ENCODE results near the gene TIMP2. TPM values are rescaled to one million over a fixed set of nuclear protein-coding genes. Genes with fewer than 3 reads are reported as not detected.
"Not testable (repeated sequence)": the region's sequence is repeated elsewhere in the genome, so short reads cannot be mapped to it uniquely, and the experiment has no call there.

TIMP2 gene
- total and polyA plus RNA-seq, 2 experiments from 2014 or later, result 10.6 to 22.5 TPM

DNA sequence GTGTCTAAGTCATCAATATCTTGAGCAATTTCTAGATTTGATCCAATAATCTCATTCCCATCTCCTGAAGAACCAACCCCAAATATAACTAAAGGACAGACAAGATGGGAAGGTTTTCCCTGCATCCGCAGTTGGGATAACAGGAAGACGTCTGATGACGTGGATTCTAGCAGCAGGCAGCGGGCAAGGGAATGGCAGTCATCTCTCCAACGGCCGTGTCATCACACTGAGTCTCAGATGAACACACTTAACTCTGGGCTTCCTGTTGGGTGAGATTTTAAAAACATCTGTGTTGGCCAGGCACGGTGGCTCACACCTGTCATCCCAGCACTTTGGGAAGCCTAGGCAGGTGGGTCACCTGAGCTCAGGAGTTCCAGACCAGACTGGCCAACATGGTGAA is 20.9 kb upstream of the TIMP2 start (continued):
- TF ChIP-seq, protein P1, sequence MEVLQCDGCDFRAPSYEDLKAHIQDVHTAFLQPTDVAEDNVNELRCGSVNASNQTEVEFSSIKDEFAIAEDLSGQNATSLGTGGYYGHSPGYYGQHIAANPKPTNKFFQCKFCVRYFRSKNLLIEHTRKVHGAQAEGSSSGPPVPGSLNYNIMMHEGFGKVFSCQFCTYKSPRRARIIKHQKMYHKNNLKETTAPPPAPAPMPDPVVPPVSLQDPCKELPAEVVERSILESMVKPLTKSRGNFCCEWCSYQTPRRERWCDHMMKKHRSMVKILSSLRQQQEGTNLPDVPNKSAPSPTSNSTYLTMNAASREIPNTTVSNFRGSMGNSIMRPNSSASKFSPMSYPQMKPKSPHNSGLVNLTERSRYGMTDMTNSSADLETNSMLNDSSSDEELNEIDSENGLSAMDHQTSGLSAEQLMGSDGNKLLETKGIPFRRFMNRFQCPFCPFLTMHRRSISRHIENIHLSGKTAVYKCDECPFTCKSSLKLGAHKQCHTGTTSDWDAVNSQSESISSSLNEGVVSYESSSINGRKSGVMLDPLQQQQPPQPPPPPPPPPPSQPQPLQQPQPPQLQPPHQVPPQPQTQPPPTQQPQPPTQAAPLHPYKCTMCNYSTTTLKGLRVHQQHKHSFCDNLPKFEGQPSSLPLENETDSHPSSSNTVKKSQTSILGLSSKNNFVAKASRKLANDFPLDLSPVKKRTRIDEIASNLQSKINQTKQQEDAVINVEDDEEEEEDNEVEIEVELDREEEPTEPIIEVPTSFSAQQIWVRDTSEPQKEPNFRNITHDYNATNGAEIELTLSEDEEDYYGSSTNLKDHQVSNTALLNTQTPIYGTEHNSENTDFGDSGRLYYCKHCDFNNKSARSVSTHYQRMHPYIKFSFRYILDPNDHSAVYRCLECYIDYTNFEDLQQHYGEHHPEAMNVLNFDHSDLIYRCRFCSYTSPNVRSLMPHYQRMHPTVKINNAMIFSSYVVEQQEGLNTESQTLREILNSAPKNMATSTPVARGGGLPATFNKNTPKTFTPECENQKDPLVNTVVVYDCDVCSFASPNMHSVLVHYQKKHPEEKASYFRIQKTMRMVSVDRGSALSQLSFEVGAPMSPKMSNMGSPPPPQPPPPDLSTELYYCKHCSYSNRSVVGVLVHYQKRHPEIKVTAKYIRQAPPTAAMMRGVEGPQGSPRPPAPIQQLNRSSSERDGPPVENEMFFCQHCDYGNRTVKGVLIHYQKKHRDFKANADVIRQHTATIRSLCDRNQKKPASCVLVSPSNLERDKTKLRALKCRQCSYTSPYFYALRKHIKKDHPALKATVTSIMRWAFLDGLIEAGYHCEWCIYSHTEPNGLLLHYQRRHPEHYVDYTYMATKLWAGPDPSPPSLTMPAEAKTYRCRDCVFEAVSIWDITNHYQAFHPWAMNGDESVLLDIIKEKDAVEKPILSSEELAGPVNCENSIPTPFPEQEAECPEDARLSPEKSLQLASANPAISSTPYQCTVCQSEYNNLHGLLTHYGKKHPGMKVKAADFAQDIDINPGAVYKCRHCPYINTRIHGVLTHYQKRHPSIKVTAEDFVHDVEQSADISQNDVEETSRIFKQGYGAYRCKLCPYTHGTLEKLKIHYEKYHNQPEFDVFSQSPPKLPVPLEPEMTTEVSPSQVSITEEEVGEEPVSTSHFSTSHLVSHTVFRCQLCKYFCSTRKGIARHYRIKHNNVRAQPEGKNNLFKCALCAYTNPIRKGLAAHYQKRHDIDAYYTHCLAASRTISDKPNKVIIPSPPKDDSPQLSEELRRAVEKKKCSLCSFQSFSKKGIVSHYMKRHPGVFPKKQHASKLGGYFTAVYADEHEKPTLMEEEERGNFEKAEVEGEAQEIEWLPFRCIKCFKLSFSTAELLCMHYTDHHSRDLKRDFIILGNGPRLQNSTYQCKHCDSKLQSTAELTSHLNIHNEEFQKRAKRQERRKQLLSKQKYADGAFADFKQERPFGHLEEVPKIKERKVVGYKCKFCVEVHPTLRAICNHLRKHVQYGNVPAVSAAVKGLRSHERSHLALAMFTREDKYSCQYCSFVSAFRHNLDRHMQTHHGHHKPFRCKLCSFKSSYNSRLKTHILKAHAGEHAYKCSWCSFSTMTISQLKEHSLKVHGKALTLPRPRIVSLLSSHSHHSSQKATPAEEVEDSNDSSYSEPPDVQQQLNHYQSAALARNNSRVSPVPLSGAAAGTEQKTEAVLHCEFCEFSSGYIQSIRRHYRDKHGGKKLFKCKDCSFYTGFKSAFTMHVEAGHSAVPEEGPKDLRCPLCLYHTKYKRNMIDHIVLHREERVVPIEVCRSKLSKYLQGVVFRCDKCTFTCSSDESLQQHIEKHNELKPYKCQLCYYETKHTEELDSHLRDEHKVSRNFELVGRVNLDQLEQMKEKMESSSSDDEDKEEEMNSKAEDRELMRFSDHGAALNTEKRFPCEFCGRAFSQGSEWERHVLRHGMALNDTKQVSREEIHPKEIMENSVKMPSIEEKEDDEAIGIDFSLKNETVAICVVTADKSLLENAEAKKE (CRISPR knock-in tag; IDR thresholded peaks at IDR 0.05), result no peak

DNA sequence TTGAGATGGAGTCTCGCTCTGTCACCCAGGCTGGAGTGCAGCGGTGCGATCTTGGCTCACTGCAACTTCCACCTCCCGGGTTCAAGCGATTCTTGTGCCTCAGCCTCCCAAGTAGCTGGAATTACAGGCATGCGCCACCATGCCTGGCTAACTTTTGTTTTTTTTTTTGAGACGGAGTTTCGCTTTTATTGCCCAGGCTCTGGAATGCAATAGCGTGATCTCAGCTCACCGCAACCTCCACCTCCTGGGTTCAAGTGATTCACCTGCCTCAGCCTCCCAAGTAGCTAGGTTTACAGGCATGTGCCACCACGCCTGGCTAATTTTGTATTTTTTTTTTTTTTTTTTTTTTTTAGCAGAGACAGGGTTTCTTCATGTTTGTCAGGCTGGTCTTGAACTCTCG is 20.3 kb upstream of the TIMP2 start:
- not testable (repeated sequence) for H3K9me2 ChIP-seq (ENCODE audit: insufficient read depth); H3F3A ChIP-seq (replicated peaks; ENCODE audit: low read depth); H3K79me2 ChIP-seq (replicated peaks; ENCODE audit: insufficient read depth); H3K4me1 Mint-ChIP-seq; H3K27me3 ChIP-seq (ENCODE audit: insufficient read depth); H3K4me2 ChIP-seq; DNase-seq (ENCODE audit: low spot score); H3K27ac Mint-ChIP-seq; H2AFZ ChIP-seq; ATAC-seq; H3K4me3 Mint-ChIP-seq; H3K27ac ChIP-seq (ENCODE audit: low read depth); H3K4me3 ChIP-seq; H4K20me1 ChIP-seq (replicated peaks; ENCODE audit: insufficient read depth); H3K36me3 ChIP-seq (ENCODE audit: insufficient read depth); H3K36me3 Mint-ChIP-seq (ENCODE audit: low read depth); H3K4me1 ChIP-seq (ENCODE audit: insufficient read depth)
- H3K27me3 Mint-ChIP-seq (ENCODE audit: insufficient read depth, low read depth, poor library complexity), result peaks cover 13% of the 10 kb centered on the region
- H3K9me3 Mint-ChIP-seq, result peaks cover 13% of the 10 kb centered on the region

DNA sequence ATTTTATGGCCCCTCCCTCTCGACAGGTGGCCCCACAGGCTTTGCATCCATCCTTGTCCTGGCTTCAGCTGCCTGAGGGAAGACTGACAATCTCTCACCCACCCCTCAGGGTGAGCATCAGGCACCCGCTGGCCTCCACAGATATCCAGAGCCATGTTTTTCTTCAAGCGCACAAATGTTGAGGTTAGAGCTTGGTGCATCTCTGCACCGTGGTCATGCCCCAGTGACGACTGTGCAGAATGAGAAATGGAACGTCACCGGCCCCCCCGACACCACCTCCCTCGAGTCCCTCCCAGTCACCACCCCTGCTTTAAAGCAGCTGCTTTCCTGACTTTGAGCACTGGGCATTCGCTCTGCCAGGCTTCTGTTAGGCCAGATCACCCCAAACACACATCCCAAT is 19.8 kb upstream of the TIMP2 start:
- Mint-ChIP-seq H3K27me3 (ENCODE audit: insufficient read depth, low read depth, poor library complexity) (peaks cover 13% of the 10 kb centered on the region), H3K4me3 (no peak overlapping the region), H3K4me1 (no peaks in the 10 kb centered on the region; the same call in 2 of the 3 replicates), H3K9me3 (peaks cover 8% of the 10 kb centered on the region), H3K36me3 (ENCODE audit: low read depth) (no peaks in the 10 kb centered on the region), H3K27ac (no peak overlapping the region)
- H3K4me2 ChIP-seq, result no peak overlapping the region
- no peak overlapping the region for H3K4me3 ChIP-seq
- H3K27me3 ChIP-seq (ENCODE audit: insufficient read depth), result no peaks in the 10 kb centered on the region
- H2AFZ ChIP-seq, result no peak overlapping the region
- no peaks in the 10 kb centered on the region for H3K79me2 ChIP-seq (replicated peaks; ENCODE audit: insufficient read depth)
- H3K4me1 ChIP-seq (ENCODE audit: insufficient read depth), result no peaks in the 10 kb centered on the region
- ATAC-seq (no peak), DNase-seq (ENCODE audit: low spot score) (no peak)
- no peaks in the 10 kb centered on the region for H3K36me3 ChIP-seq (ENCODE audit: insufficient read depth)
- no peaks in the 10 kb centered on the region for H3F3A ChIP-seq (replicated peaks; ENCODE audit: low read depth)
- no peak overlapping the region for H3K27ac ChIP-seq (ENCODE audit: low read depth)
- H3K9me2 ChIP-seq (ENCODE audit: insufficient read depth), result no peaks in the 10 kb centered on the region
- no peaks in the 10 kb centered on the region for H4K20me1 ChIP-seq (replicated peaks; ENCODE audit: insufficient read depth)
- TF ChIP-seq, protein P2, sequence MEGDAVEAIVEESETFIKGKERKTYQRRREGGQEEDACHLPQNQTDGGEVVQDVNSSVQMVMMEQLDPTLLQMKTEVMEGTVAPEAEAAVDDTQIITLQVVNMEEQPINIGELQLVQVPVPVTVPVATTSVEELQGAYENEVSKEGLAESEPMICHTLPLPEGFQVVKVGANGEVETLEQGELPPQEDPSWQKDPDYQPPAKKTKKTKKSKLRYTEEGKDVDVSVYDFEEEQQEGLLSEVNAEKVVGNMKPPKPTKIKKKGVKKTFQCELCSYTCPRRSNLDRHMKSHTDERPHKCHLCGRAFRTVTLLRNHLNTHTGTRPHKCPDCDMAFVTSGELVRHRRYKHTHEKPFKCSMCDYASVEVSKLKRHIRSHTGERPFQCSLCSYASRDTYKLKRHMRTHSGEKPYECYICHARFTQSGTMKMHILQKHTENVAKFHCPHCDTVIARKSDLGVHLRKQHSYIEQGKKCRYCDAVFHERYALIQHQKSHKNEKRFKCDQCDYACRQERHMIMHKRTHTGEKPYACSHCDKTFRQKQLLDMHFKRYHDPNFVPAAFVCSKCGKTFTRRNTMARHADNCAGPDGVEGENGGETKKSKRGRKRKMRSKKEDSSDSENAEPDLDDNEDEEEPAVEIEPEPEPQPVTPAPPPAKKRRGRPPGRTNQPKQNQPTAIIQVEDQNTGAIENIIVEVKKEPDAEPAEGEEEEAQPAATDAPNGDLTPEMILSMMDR (conservative IDR thresholded peaks at IDR 0.05; ENCODE audit: low read depth in 2 of 2), result no peak
- no peak for TF ChIP-seq POLR2AphosphoS5 (IDR thresholded peaks at IDR 0.05; ENCODE audit: low read depth)
- no peak for TF ChIP-seq ZNF114 (CRISPR knock-in tag; IDR thresholded peaks at IDR 0.05)
- TF ChIP-seq STAT1 (IDR thresholded peaks at IDR 0.05; ENCODE audit: unreplicated experiment), result no peak
- TF ChIP-seq EZH2phosphoT487 (IDR thresholded peaks at IDR 0.05; ENCODE audit: unreplicated experiment), result no peak

Measured in GM23338 (cell line).